DOHH2 (cell line): ENCODE data around the gene LHFPL4.

Experiments used
- CTCF ChIP-seq: fragments of 200-600 bp; sonication (generic); IDR thresholded peaks from one replicate; pipeline ENCODE4 v1.5.1; 2014; ENCODE audit warnings: antibody characterized with exemption, mild to moderate bottlenecking, low read depth, low read length; ENCODE audit not compliant: poor library complexity, severe bottlenecking
- EZH2phosphoT487 ChIP-seq: fragments of 200-600 bp; sonication (generic); IDR thresholded peaks from 2 replicates; pipeline ENCODE4 v1.6.1; 2017; ENCODE audit warnings: borderline replicate concordance, mild to moderate bottlenecking, antibody characterized with exemption, low read length, moderate library complexity, mixed read lengths

DNA sequence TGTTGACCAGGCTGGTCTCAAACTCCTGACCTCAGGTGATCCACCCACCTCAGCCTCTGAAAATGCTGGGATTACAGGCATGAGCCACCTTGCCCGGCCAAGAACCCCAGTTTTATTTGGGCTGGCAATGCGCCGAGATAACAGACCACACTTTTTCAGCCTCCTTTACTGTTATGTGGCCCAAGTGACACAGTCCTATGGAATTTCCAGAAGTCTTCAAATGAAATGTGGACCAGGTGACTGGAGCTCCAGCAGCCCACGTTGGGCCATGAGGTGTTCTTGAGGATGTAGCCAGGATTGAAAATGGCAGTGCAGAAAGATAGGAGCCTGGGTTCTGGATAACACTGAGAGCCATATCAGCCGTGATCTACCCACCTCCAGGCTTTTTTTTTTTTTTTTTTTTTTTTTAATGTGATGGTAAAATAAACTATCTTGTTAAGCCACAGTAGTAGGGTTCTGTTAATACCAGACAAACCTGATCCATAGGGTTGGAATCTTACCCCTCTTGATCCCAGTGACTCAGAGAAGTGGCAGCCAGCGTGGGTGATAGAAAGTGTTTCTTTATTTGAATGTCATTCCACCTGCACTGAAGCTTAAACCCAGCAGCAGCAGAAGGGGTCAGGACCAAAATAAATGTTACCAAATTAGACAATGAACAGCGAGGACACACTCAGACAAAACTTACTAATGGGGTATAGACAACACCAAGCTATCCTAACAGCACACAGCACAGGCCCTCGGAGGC is 55.6 kb downstream of the LHFPL4 start:
- TF ChIP-seq CTCF: no peak
- no peak for TF ChIP-seq EZH2phosphoT487
